Ramos (cell line): Measurements from ENCODE around the gene SCAF4.
"Not testable (repeated sequence)": the region's sequence is repeated elsewhere in the genome, so short reads cannot be mapped to it uniquely, and the experiment has no call there.

Source experiments
- in situ Hi-C: fragments of 300-500 bp; cut with MboI; formaldehyde crosslinking; loops from one replicate; pipeline ENCODE4 v1.14.3; 2022; ENCODE audit warnings: low sequenced_read_pairs; ENCODE audit not compliant: unreplicated experiment

The SCAF4 gene

GRCh38 chr21:31654340-31654739 is 77.6 kb downstream of the SCAF4 start:
- in situ Hi-C loops, result no loop called here

- in situ Hi-C loops, result not testable (repeated sequence)
These were observed 80.4 kb downstream of the SCAF4 start for GRCh38 chr21:31651491-31651890.

- in situ Hi-C loops, result no loop called here
These were observed 81.0 kb downstream of the SCAF4 start for GRCh38 chr21:31650930-31651329.

- in situ Hi-C loops, result no loop called here
These were observed 84.3 kb downstream of the SCAF4 start for GRCh38 chr21:31647650-31648049.

GRCh38 chr21:31644643-31645042 is 87.3 kb downstream of the SCAF4 start:
- in situ Hi-C loops, result no loop called here

GRCh38 chr21:31641416-31641922 is 90.4 kb downstream of the SCAF4 start:
- in situ Hi-C loops, result no loop called here

GRCh38 chr21:31636874-31637273 is 95.0 kb downstream of the SCAF4 start:
- in situ Hi-C loops, result no loop called here

GRCh38 chr21:31634993-31635392 is 96.9 kb downstream of the SCAF4 start:
- in situ Hi-C loops, result no loop called here

GRCh38 chr21:31631881-31632280 is 100.0 kb downstream of the SCAF4 start:
- in situ Hi-C loops, result not testable (repeated sequence)

- in situ Hi-C loops, result no loop called here
These were observed 101.8 kb downstream of the SCAF4 start for GRCh38 chr21:31629972-31630711.

GRCh38 chr21:31624961-31625491 is 106.9 kb downstream of the SCAF4 start:
- in situ Hi-C loops, result loop anchor here (25.0 kb wide), 1 partner anchor 637 kb away; no protein-coding TSS in a partner anchor

GRCh38 chr21:31624181-31624580 is 107.7 kb downstream of the SCAF4 start:
- in situ Hi-C loops, result loop anchor here (25.0 kb wide), 1 partner anchor 638 kb away; no protein-coding TSS in a partner anchor

GRCh38 chr21:31623664-31624063 is 108.3 kb downstream of the SCAF4 start:
- in situ Hi-C loops, result loop anchor here (25.0 kb wide), 1 partner anchor 639 kb away; no protein-coding TSS in a partner anchor

- in situ Hi-C loops, result loop anchor here (25.0 kb wide), 1 partner anchor 640 kb away; no protein-coding TSS in a partner anchor
These were observed 109.5 kb downstream of the SCAF4 start for GRCh38 chr21:31622397-31622796.
